Endodermal cell (in vitro differentiated cells): ENCODE data around the gene BICD2. TPM values are rescaled to one million over a fixed set of nuclear protein-coding genes. Genes with fewer than 3 reads are reported as not detected.

Source experiments
- DNase-seq: peaks from one replicate; pipeline ENCODE4 v3.0.0-alpha.2; 2017
- H3K27ac ChIP-seq: 2 replicates; pipeline ENCODE4 v1.5.1; 2013; ENCODE audit warnings: mild to moderate bottlenecking, low read depth, low read length, moderate library complexity
- H3K27me3 ChIP-seq: 2 replicates; pipeline ENCODE4 v1.6.1; 2013; ENCODE audit warnings: mild to moderate bottlenecking, low read length, moderate library complexity; ENCODE audit not compliant: insufficient read depth, control insufficient read depth, poor library complexity, severe bottlenecking
- H3K36me3 ChIP-seq: 2 replicates; pipeline ENCODE4 v1.7.0; 2013; ENCODE audit warnings: mild to moderate bottlenecking, low read length, moderate library complexity; ENCODE audit not compliant: control insufficient read depth, insufficient read depth
- H3K4me1 ChIP-seq: one replicate; pipeline ENCODE4 v1.7.0; 2013; ENCODE audit warnings: low read length; ENCODE audit not compliant: control insufficient read depth, insufficient read depth
- H3K4me3 ChIP-seq: 2 replicates; pipeline ENCODE4 v1.5.1; 2013; ENCODE audit warnings: mild to moderate bottlenecking, low read length, moderate library complexity
- H3K9ac ChIP-seq: 2 replicates; pipeline ENCODE4 v1.6.1; 2013; ENCODE audit warnings: mild to moderate bottlenecking, low read length, moderate library complexity; ENCODE audit not compliant: poor library complexity, severe bottlenecking; ENCODE audit errors: extremely low read depth
- H3K9me3 ChIP-seq: 2 replicates; pipeline ENCODE4 v1.6.1; 2013; ENCODE audit warnings: mild to moderate bottlenecking, low read length, moderate library complexity; ENCODE audit not compliant: control insufficient read depth
- H3K27ac Mint-ChIP-seq: 2 replicates; pipeline ENCODE4 v1.8.0; 2020; ENCODE audit warnings: mixed read lengths
- H3K27me3 Mint-ChIP-seq: 2 replicates; pipeline ENCODE4 v1.8.0; 2021; ENCODE audit warnings: mild to moderate bottlenecking, mixed read lengths; ENCODE audit not compliant: insufficient read depth
- H3K36me3 Mint-ChIP-seq: 2 replicates; pipeline ENCODE4 v1.8.0; 2020; ENCODE audit warnings: low read depth, mixed read lengths
- H3K4me1 Mint-ChIP-seq: 2 replicates; pipeline ENCODE4 v1.8.0; 2020; ENCODE audit warnings: mixed read lengths
- H3K4me3 Mint-ChIP-seq: 2 replicates; pipeline ENCODE4 v1.8.0; 2020; ENCODE audit warnings: mild to moderate bottlenecking, moderate library complexity, mixed read lengths
- H3K9me3 Mint-ChIP-seq: 2 replicates; pipeline ENCODE4 v1.8.0; 2020; ENCODE audit warnings: mild to moderate bottlenecking, mixed read lengths
- CTCF ChIP-seq: fragments of 200-600 bp; sonication (generic); conservative IDR thresholded peaks from 2 replicates; pipeline ENCODE4 v1.5.0; 2021; ENCODE audit warnings: antibody characterized with exemption, mild to moderate bottlenecking
- WGBS, 2 experiments: methylation state at CpG; one replicate each; pipeline versions ENCODE4 v1.1.5 to v1.1.7; 2013; ENCODE audit warnings: missing lambda C conversion rate in 2 of 2, mixed read lengths in 1 of 2; ENCODE audit not compliant: insufficient coverage in 1 of 2, insufficient read length in 1 of 2; 5-methylcytosine and 5-hydroxymethylcytosine counted together
- total RNA-seq, 2 donors: library from RNA; stranded (reverse); fragmentation: NEBNext Ultra II Directional in 1 of 2; extraction: Animal tissue kit (Norgen Biotek cat#: 25700) in 1 of 2; gene quantifications; 2 replicates in 1 of 2; 3 replicates in 1 of 2; pipeline ENCODE4 v1.2.1, GENCODE V29; 2021

The BICD2 gene
- total RNA-seq, 2 donors from 2014 or later, result 20.7 to 20.9 TPM

GRCh38 chr9:92665836-92666235, 98.8 kb downstream of the BICD2 start:
- H3K4me3 Mint-ChIP-seq, result no peak overlapping the region
- WGBS, 2 experiments, result 83 to 93% methylated on average over 1 to 3 of the region's 3 CpGs
- DNase-seq, result no peak

GRCh38 chr9:92664394-92665152, 100.1 kb downstream of the BICD2 start:
- TF ChIP-seq CTCF, result no peak
- H3K27me3 Mint-ChIP-seq, result no peaks in the 10 kb centered on the region
- no peak overlapping the region for H3K9ac ChIP-seq
- no peak overlapping the region for H3K27ac ChIP-seq
- peaks cover 4% of the 10 kb centered on the region for H3K36me3 Mint-ChIP-seq
- H3K4me3 Mint-ChIP-seq, result no peak overlapping the region
- 83 to 88% methylated on average over 7 to 13 of the region's 13 CpGs for WGBS, 2 experiments
- H3K27ac Mint-ChIP-seq, result no peak overlapping the region
- no peaks in the 10 kb centered on the region for H3K4me1 ChIP-seq
- no peaks in the 10 kb centered on the region for H3K36me3 ChIP-seq
- DNase-seq, result peak; percentile 62
- no peak overlapping the region for H3K4me3 ChIP-seq
- no peaks in the 10 kb centered on the region for H3K27me3 ChIP-seq
- no peaks in the 10 kb centered on the region for H3K9me3 ChIP-seq
- H3K9me3 Mint-ChIP-seq, result no peaks in the 10 kb centered on the region
- H3K4me1 Mint-ChIP-seq, result peaks cover 17% of the 10 kb centered on the region

More at GRCh38 chr9:92665836-92666235, 98.8 kb downstream of the BICD2 start:
- no peaks in the 10 kb centered on the region for H3K9me3 Mint-ChIP-seq
- Histone ChIP-seq H3K9me3 (no peaks in the 10 kb centered on the region), H3K27me3 (no peaks in the 10 kb centered on the region), H3K9ac (no peak overlapping the region), H3K27ac (no peak overlapping the region), H3K4me3 (no peak overlapping the region), H3K4me1 (no peaks in the 10 kb centered on the region), H3K36me3 (no peaks in the 10 kb centered on the region)
- H3K27ac Mint-ChIP-seq, result no peak overlapping the region
- peaks cover 4% of the 10 kb centered on the region for H3K36me3 Mint-ChIP-seq
- no peak for TF ChIP-seq CTCF
- H3K4me1 Mint-ChIP-seq, result peaks cover 10% of the 10 kb centered on the region
- no peaks in the 10 kb centered on the region for H3K27me3 Mint-ChIP-seq

- H3K27me3 ChIP-seq, result no peaks in the 10 kb centered on the region
- Mint-ChIP-seq H3K9me3 (no peaks in the 10 kb centered on the region), H3K4me3 (no peak overlapping the region), H3K36me3 (peaks cover 4% of the 10 kb centered on the region), H3K27ac (no peak overlapping the region), H3K4me1 (peaks cover 14% of the 10 kb centered on the region), H3K27me3 (no peaks in the 10 kb centered on the region)
- no peak overlapping the region for H3K27ac ChIP-seq
- no peak for TF ChIP-seq CTCF
- no peak overlapping the region for H3K9ac ChIP-seq
- no peaks in the 10 kb centered on the region for H3K4me1 ChIP-seq
- WGBS, 2 experiments, result 94% methylated on average over 10 of the region's 10 CpGs
- H3K4me3 ChIP-seq, result no peak overlapping the region
- no peaks in the 10 kb centered on the region for H3K36me3 ChIP-seq
- no peak for DNase-seq
- no peaks in the 10 kb centered on the region for H3K9me3 ChIP-seq
Observed at GRCh38 chr9:92663951-92664350, 100.7 kb downstream of the BICD2 start.
